Measurements from ENCODE around the gene CAPN14.

Gene CAPN14

DNA sequence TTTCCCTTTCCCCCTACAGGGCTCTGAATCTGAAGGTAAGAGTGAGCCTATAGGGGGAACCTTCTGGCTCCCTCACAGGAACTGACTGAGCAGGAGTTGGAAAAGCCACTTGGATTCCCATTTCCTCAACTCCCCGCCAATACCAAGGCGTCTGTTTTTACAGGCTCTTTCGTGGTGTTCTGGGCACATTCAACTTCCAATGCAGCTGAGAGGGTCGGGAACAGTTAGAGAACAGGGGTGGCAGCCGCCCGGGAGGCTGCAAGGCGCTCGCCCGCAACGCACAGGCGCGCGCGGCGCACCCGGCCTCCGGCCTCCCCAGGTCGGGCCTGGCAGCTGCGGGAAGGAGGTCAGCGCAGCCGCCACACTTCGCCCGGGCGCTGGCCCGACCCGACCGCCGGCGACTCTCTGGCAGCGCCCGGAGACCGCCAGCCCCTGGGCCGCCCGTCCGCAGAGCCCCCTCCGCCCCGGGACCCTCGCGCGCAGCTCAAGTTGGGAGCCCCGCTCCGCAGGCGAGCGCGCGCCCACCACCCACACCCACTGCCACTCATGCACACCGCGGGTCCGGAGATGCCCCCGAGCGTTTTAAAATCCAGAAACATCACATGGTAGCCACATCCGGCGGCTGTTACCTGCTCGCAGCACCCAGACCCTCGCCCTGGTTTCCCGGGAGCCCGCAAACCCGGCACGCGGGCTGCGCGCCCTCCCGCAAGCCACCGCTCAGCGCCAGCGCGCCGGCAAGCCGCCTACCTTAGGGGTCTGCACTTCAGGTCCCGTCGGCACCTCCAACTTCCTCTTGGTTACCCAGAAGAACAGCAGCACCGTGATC, 79.9 kb downstream of the CAPN14 start:
- no peak for DNase-seq

DNA sequence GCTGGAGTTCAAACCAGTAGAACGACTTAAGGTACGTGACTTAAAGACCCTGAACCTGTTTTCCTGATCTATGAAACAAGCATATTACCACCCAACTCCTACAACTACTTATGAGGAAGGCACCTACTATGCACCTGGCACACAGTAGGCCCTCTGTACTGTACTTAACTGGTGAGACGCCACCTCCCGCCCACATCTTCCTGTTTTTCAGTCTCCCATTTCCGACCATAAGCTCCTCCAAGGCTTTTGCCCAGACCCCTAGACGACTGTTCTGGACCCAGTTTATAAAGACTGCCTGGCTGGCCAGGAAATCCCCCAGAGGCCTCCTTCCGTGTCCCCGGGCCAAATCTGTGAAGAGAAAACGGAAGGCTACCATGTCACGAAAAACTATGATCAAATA, 80.6 kb downstream of the CAPN14 start:
- DNase-seq = no peak

DNA sequence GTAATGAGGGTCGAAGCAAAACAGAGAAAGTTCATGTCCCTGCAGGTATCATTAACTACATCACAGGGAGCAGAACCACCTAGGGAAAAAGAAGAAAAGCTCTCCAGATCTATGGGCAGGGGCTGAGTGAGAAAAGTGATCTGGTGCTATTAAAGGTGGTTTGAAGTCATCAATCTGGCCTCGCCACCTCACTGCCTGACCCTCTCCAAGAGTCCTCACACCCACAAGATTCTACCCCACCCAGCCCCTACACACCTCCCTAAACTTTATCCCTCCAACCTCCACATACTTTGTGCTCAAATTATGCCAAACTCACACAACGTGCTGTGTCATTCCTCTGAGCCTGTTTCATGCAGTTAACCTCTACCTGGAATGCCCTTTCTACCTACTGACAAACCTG, 81.3 kb downstream of the CAPN14 start:
- DNase-seq = no peak

DNA sequence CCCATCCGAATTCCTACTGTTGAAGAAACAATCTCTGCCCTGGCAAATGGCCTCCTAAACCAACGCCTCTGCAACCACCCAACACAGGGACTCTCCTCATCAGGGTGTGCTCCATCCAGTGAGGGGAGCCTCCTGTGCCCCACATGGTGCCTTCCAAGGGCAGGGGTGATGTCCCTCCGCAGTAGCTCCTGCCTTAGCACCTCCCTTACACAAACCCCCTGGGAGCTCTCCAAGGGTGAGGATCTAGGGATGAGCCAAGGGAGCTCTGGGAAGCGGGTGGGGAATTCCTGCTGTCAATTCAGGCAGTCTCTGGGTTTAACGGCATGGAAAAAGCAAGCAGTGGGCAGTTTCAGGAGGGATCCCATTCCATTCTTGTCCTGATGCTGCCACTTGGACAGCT, 82.8 kb downstream of the CAPN14 start:
- no peak for DNase-seq

DNA sequence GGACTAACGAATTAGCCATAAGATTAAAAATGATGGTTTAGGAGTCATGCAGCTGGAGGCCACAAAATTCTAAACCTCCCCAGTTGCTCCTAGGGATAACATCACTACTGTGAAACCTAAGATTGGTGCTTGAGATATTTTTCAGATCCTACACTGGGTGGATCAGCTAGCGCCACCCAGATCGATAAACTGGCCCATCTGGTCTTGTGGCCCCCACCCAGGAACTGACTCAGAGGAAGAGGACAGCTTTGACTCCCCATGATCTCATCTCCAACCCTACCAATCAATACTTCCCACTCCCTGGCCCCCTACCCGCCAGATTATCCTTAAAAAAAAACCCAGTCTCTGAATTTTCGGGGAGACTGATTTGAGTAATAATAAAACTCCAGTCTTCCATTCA, 84.5 kb downstream of the CAPN14 start:
- DNase-seq = no peak

DNA sequence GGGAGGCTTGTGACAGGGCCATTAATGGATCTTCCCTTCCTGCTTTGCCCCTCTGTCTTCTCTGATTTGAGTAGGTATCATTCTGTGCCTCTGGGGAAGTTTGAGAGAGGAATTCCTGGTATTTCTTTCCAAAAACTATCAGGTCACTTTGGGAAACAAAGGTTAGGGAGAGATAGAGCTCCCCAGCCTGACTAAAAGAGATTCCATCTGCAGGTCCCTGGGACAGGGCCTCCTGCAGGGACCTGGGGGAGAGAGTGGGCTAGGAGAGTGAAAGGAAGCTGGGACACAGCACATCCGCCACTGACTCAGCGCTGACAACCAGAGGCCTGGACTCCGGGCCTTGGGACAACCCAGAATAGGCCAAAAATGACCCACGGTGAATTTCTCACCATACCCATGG, 85.4 kb downstream of the CAPN14 start:
- DNase-seq = no peak

DNA sequence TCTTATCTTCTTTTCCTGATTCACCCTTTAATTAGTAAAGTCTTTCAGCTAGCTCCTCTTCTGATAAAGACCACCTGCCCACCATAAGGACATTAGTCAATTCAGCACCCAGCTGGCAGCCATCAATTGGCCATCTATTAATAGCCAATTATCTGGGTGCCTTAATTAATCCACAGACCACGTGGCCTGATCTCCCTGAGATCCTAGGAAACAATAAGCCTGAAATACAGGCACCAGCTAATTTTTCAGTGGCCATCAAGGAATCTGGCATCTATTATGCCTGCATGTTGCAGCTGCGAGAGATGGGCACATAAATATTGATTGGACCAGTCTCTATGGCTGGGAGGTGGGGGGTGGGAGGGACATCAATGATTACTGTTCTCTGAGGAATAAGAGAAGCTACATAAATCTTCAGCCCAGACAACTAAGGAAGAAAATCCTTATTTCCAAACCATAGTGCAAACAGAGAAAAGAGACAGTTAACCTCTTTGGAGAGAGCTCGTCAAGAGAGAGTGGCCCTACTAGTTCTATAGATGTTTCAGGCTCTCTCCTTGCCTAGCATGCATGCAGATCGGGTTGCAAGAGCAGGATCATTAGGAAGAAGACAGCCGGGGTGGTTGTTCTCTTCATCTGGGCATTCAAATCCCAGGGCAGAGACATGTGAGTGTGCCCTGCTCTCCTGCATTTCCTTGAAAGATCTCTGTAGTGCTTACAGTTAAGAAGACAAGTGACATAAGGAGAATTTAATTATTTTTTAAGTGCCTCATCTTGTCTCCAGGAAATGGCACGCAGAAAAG, 87.7 kb downstream of the CAPN14 start:
- DNase-seq = no peak

DNA sequence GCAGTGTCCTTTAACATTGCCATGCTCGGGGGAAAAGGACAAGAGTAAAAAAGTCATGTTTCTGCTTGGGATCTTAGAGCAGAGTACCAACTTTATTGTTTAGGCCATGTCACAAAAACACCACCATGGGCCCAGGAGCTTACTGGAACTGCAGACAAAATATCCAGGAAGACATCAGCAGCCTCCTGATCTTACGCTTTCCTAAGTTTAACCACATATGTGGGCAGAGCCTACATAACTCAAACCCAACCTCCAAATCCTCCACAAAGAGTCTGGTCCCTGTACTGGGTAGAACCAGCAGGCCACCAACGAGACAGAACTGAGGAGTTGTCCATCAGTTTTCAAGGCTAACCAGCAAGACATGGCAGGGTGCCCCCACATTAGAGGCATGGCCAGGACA, 89.4 kb downstream of the CAPN14 start:
- DNase-seq = no peak

DNA sequence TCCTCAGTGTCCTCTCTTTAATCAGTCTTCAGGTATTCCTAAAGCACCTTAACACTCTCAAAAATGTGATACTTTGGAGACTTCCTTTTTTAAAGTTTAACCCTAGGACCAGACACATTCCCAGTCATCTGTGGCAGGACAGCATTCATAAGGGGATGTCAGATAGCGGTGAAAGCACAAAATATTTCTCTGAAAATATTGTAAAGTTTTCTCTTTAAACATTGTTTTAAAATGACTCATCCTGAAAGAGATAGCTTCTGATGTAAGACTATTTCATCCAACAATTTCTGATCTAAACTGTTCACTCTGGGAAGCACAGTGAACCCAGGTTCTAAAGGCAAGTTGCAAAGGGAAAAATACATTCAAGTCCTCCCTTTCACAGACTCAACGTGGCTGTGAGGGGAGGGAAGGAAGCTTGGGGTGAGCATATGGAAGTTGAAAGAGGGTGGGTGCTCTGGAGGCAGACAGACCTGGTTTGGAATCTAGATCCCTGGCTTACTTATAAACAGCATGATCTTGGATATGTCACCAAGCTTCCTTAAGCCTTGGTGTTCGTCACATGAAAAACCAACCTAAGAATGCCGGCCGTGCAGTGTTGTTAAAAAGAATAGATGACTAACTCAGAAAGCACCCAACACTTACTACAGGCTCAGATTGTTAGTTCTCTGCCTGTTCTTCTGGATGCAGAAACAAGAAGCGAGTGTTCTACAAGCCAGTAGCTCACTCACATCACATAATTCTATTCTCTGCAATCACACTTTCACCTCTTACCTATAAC, 91.2 kb downstream of the CAPN14 start:
- no peak for DNase-seq

DNA sequence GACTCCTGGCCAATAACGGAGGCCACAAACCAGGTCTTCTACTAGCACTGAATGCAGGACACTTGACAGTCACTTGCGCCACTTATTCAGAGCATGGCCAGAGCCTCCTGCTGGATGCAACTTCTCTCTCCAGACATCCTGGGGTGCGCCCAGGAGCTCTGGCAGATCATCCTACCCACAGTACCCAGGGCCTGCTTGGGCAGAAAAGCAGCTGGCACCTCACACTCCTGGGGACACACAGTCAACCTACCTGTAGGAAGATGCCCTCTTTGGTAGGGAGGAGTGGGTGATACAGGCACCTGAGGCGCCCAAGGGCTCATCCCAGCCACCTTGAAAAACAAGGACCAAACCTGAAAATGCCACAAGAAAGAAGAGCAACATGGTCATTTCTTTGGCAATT, 92.4 kb downstream of the CAPN14 start:
- no peak for DNase-seq

All from activated gamma-delta T cell treated with Interleukin-2 at 50 U/mL for 16 hours (primary cell).